HEK293 (cell line): ENCODE measurements around the gene HOXA6.

Experiments
- CTCF ChIP-seq: fragments of 450-650 bp; formaldehyde crosslinking; IDR thresholded peaks from 2 replicates; pipeline ENCODE4 v1.5.1; 2016; ENCODE audit warnings: missing biosample characterization, missing genetic modification characterization
- EGR2 ChIP-seq: fragments of 450-650 bp; formaldehyde crosslinking; IDR thresholded peaks from 2 replicates; pipeline ENCODE4 v1.5.1; 2016; ENCODE audit warnings: low read depth, missing biosample characterization, missing genetic modification characterization
- GLIS2 ChIP-seq: fragments of 450-650 bp; formaldehyde crosslinking; IDR thresholded peaks from 2 replicates; pipeline ENCODE4 v1.5.1; 2016; ENCODE audit warnings: missing biosample characterization, missing genetic modification characterization
- HIC1 ChIP-seq: fragments of 450-650 bp; formaldehyde crosslinking; IDR thresholded peaks from 2 replicates; pipeline ENCODE4 v1.5.1; 2016; ENCODE audit warnings: missing biosample characterization, missing genetic modification characterization
- KLF7 ChIP-seq: fragments of 450-650 bp; formaldehyde crosslinking; IDR thresholded peaks from 2 replicates; pipeline ENCODE4 v1.5.1; 2016; ENCODE audit warnings: missing biosample characterization, missing genetic modification characterization, borderline replicate concordance
- OSR2 ChIP-seq: fragments of 450-650 bp; formaldehyde crosslinking; IDR thresholded peaks from 2 replicates; pipeline ENCODE4 v1.5.1; 2016; ENCODE audit warnings: missing biosample characterization, missing genetic modification characterization
- OVOL3 ChIP-seq: fragments of 450-650 bp; formaldehyde crosslinking; IDR thresholded peaks from 2 replicates; pipeline ENCODE4 v1.5.1; 2016; ENCODE audit warnings: missing biosample characterization, missing genetic modification characterization
- PRDM6 ChIP-seq: fragments of 450-650 bp; formaldehyde crosslinking; IDR thresholded peaks from 2 replicates; pipeline ENCODE4 v1.5.1; 2017; ENCODE audit warnings: missing biosample characterization, missing genetic modification characterization
- SCRT1 ChIP-seq: fragments of 450-650 bp; formaldehyde crosslinking; IDR thresholded peaks from 2 replicates; pipeline ENCODE4 v1.5.1; 2016; ENCODE audit warnings: missing biosample characterization, missing genetic modification characterization, borderline replicate concordance
- SP7 ChIP-seq: fragments of 450-650 bp; formaldehyde crosslinking; IDR thresholded peaks from 2 replicates; pipeline ENCODE4 v1.5.1; 2016; ENCODE audit warnings: missing biosample characterization, missing genetic modification characterization
- WT1 ChIP-seq: fragments of 450-650 bp; formaldehyde crosslinking; IDR thresholded peaks from 2 replicates; pipeline ENCODE4 v1.5.1; 2016; ENCODE audit warnings: missing biosample characterization, missing genetic modification characterization
- ZEB2 ChIP-seq: fragments of 450-650 bp; formaldehyde crosslinking; IDR thresholded peaks from 2 replicates; pipeline ENCODE4 v1.5.1; 2016; ENCODE audit warnings: missing biosample characterization, missing genetic modification characterization
- ZNF10 ChIP-seq: fragments of 450-650 bp; formaldehyde crosslinking; IDR thresholded peaks from 2 replicates; pipeline ENCODE4 v1.5.1; 2017; ENCODE audit warnings: missing biosample characterization, missing genetic modification characterization
- ZNF18 ChIP-seq: fragments of 450-650 bp; formaldehyde crosslinking; IDR thresholded peaks from 2 replicates; pipeline ENCODE4 v1.5.1; 2016; ENCODE audit warnings: missing biosample characterization, missing genetic modification characterization
- ZNF202 ChIP-seq: fragments of 450-650 bp; formaldehyde crosslinking; IDR thresholded peaks from 2 replicates; pipeline ENCODE4 v1.5.1; 2016; ENCODE audit warnings: missing biosample characterization, missing genetic modification characterization, borderline replicate concordance
- ZNF341 ChIP-seq: fragments of 450-650 bp; formaldehyde crosslinking; IDR thresholded peaks from 2 replicates; pipeline ENCODE4; 2016; ENCODE audit warnings: low read depth, missing biosample characterization, missing genetic modification characterization
- ZNF366 ChIP-seq: fragments of 450-650 bp; formaldehyde crosslinking; conservative IDR thresholded peaks from 2 replicates; pipeline ENCODE4 v1.5.1; 2016; ENCODE audit warnings: missing biosample characterization, missing genetic modification characterization
- ZNF501 ChIP-seq: fragments of 450-650 bp; formaldehyde crosslinking; IDR thresholded peaks from 2 replicates; pipeline ENCODE4 v1.5.1; 2016; ENCODE audit warnings: missing biosample characterization, missing genetic modification characterization
- ZNF544 ChIP-seq: fragments of 450-650 bp; formaldehyde crosslinking; IDR thresholded peaks from 2 replicates; pipeline ENCODE4 v1.5.0; 2017; ENCODE audit warnings: missing biosample characterization, missing genetic modification characterization
- ZNF560 ChIP-seq: fragments of 450-650 bp; formaldehyde crosslinking; IDR thresholded peaks from 2 replicates; pipeline ENCODE4 v1.5.1; 2017; ENCODE audit warnings: missing biosample characterization, missing genetic modification characterization, borderline replicate concordance
- ZNF777 ChIP-seq: fragments of 450-650 bp; formaldehyde crosslinking; IDR thresholded peaks from 2 replicates; pipeline ENCODE4 v1.5.1; 2017; ENCODE audit warnings: missing biosample characterization, missing genetic modification characterization, borderline replicate concordance
- ZSCAN30 ChIP-seq: fragments of 450-650 bp; IDR thresholded peaks from 2 replicates; pipeline ENCODE4 v1.5.1; 2018; ENCODE audit warnings: missing biosample characterization, mild to moderate bottlenecking, missing genetic modification characterization, moderate library complexity

The HOXA6 gene

GRCh38 chr7:27129729-27130539 is 17.6 kb downstream of the HOXA6 start (continued):
- TF ChIP-seq ZNF18 (tag by site-specific recombination) (peak; percentile 47; the same call in 1 of the 2 replicates), HIC1 (tag by site-specific recombination) (peak; percentile 39; the same call in 1 of the 2 replicates), ZNF560 (tag by site-specific recombination) (no peak), ZNF777 (tag by site-specific recombination) (no peak), GLIS2 (tag by site-specific recombination) (peak; percentile 79), KLF7 (tag by site-specific recombination) (0 out of 2 replicates have a peak, but pooled peaks have one; percentile 49), OVOL3 (peak; percentile 41), OSR2 (tag by site-specific recombination) (peak; percentile 66), SP7 (tag by site-specific recombination) (peak; percentile 97), ZSCAN30 (tag by site-specific recombination) (peak; percentile 87), WT1 (tag by site-specific recombination) (peak; percentile 62; the same call in 1 of the 2 replicates), EGR2 (tag by site-specific recombination) (no peak), CTCF (tag by site-specific recombination) (0 out of 2 replicates have a peak, but pooled peaks have one; percentile 49), PRDM6 (tag by site-specific recombination) (peak; percentile 82), ZNF501 (tag by site-specific recombination) (0 out of 2 replicates have a peak, but pooled peaks have one; percentile 35), ZNF10 (no peak), ZNF202 (tag by site-specific recombination) (no peak), ZNF341 (tag by site-specific recombination) (peak; percentile 47), ZEB2 (tag by site-specific recombination) (peak; percentile 53; the same call in 1 of the 2 replicates), ZNF366 (tag by site-specific recombination) (peak; percentile 9), SCRT1 (tag by site-specific recombination) (no peak), ZNF544 (tag by site-specific recombination) (no peak)
